ENCODE measurements around the gene VWA3B.
"Not testable (repeated sequence)": the region's sequence is repeated elsewhere in the genome, so short reads cannot be mapped to it uniquely, and the experiment has no call there.

VWA3B gene

DNA sequence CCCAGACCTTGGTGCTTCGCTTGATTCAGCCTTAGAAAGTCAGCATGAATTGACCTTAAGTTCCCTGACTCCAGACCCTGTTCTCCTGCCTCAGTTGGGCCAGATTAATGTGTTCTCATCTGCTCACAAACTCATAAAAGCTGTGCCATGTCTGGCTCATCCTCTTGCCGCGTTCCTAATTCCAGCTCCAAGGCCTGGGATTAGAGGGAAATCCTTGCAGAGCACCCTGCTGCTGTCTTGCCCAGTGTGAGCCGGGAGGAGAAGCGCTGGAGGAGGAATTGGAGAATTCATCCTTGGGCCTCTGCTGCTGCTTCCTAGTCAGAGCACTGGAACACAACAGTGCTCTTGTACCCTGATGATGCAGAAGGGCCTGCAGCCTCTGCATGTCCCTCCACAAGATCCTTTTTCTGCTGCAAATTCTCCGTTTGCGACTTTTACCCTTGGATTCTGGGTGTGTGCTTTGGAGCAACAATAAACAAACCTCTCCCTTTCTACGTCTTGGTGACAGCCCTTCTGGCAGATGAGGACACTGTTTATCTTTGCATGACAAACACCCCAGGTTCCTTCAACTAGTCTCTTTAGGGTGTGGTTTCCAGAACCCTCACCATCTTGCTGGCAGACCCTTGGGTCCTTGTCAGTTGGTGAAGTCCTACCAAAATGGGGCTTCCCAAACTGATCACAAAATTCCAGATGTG lies 212.4 kb downstream of the VWA3B start:
- no peak for DNase-seq (ENCODE audit: low read depth)

DNA sequence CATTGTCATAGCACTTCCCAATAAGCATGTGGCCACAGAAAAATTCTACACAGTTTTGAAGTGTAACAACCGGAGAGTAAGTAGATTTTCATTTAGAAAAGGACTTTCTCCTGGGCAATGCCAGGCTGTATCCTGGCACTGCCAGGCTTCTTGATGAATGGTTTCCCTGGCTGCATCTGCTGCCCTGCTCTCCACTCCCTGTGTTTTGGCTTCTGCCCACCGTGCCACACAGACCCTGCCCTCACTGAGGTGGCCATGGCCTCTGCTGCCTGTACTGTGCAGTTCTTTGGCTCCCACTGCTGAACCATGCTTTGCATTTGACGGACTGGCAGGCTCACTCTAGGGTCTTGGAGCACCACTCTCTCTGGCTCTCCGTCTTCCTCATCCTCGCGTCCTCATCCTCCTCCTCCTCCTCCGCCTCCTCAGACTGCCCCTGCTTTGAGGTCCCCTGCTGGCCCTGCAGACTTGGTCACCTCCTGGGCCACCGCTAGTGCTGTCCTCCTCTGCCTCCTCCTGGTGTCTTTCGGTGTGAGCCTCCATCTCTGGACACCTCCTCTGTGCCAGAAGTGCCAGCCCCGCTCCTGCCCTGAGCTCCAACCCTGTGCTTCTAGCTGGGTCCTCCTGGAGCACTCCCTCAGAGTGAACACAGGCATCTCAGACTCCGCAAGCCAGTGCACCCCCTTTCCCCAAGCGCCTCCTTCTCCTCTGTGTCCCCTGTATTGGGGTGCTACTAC lies 213.3 kb downstream of the VWA3B start:
- DNase-seq (ENCODE audit: low read depth): no peak

DNA sequence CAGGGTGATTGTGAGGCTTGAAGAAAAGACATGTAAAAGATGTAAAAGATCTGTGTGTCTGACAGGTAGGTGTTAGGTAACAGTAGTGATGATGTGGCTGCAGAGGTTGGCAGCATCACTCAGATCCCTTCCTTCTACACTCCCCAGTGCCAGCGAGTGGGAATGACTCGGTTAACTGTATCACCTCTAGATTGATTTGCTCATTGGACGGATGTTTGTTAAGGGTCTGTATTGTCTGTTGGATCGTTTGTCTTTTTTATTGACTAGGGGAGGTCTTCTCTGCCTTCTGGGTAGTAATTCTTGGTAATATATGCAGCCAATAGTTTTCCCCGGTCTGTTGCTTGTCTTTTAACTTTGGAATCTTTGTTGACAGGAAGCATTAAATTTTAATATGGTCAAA lies 214.5 kb downstream of the VWA3B start:
- no peak for DNase-seq (ENCODE audit: low read depth)

DNA sequence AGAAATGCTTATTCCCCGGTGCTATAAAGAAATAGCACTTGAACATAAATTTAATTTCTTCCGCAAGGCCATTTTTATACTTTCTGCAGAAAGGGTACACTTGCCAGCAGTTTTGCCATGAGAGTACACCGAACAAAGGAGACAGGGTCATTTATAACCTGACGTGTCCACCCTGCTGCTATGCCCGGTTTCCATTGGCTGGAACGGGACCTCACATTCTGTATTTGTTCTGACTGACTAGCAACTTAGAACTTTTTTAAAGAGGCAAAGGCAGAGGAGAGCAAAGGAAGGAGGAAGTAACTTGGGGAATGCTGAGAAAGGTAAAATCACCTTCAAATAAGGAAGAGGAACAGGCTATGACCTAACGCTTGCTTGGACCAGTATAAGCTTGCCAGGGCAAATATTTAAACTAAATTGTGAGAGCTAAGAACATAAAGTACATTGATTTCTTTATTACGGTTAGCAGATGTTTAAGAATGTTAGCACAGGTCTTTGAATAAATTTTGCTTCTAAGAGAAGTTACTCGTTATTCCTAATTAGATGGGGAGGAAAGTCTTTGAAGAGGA lies 220.2 kb downstream of the VWA3B start:
- DNase-seq (ENCODE audit: low read depth): not testable (repeated sequence)

DNA sequence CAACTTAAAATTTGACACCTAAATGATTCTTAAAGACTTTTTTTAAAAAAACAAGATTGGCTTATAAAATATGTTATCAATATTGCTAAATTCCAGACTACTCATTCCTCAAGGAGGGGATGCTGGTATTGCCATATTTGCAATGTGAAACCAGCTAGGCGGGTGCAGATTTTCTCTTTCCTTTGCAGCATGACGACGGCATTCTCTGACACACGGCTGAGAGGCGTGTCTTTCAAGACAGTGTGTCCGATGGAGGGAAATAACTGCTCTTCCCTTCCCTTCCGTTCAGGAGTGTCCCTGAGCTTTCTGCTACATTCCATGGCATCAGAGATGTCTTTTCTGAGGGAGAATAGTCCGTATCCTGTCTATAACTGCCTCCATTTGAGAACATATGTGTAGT lies 221.1 kb downstream of the VWA3B start:
- DNase-seq (ENCODE audit: low read depth): no peak

DNA sequence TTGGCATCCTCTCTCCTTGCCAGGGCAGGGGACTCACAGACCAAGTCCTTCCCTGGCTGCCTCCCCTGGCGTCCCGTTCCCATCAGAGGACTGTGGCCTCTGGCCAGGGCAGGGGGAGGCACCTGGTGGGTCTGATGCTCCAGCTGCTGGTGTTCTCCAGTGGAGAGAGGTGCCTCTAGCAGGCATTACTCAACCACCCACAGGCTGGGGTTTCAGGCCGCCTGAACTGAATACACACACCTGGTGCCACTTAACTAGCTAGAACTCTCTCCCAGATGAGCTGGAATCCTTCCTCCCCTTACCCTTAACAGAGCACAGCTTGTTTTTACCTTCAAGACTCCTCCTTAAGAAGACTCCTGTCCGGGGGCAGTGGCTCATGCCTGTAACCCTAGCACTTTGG lies 221.6 kb downstream of the VWA3B start:
- no peak for DNase-seq (ENCODE audit: low read depth)

DNA sequence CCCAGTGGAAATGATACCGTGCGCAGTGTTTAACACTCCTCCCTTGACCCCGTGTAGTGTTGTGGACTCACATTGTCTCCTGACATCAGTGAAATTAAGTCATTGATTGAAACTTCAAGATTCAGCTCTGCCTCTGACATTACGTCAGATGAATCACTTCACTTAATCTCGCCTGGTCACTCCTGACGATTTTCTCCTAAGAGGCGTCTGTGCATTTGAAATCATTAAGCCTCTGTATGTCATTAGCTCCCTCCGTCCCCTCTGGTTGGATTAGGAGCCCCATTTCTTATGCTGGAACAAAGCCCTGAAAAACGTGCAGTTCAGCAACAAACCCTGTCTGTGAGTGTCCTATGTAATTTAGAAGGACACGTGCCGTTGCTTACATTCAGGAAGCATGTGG lies 222.6 kb downstream of the VWA3B start:
- DNase-seq (ENCODE audit: low read depth): no peak

DNA sequence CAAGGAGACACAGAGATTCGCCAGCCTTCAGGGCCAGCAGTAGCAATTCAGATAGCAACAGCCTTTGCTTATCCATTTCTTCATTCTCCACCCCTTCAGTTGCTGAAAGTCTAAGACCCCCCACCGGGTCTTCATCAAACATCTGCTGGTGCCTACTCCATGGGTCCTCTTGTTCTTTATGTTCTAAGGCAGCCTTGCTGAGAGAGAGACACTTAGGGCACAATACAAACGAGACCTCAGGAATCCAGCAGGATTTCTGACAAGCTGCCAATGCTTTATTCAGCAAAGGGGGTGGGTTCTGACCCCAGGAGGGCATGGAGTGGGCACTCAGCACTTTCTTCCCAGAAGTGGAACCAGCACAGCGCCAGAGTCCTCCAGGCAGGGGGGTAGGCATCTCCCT lies 223.0 kb downstream of the VWA3B start:
- DNase-seq (ENCODE audit: low read depth): no peak

DNA sequence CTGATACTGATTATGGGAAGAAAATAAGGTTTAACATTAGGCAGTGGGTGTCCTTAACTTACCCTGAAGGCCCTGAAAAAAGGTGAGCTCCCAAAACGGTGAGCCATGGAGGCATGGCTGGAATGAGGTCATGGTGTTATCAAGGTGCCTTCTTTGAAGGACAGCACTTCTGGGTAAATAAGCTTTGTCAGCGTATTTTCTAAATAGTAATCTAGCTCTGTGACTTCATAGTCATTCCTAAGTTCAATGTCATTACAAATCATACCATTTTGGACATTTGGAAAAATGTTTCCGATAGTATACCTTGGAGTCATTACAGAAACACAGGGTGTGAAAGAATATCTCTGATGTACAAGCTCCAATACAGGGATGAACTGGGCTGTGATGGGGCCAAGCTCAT lies 224.1 kb downstream of the VWA3B start:
- no peak for DNase-seq (ENCODE audit: low read depth)

DNA sequence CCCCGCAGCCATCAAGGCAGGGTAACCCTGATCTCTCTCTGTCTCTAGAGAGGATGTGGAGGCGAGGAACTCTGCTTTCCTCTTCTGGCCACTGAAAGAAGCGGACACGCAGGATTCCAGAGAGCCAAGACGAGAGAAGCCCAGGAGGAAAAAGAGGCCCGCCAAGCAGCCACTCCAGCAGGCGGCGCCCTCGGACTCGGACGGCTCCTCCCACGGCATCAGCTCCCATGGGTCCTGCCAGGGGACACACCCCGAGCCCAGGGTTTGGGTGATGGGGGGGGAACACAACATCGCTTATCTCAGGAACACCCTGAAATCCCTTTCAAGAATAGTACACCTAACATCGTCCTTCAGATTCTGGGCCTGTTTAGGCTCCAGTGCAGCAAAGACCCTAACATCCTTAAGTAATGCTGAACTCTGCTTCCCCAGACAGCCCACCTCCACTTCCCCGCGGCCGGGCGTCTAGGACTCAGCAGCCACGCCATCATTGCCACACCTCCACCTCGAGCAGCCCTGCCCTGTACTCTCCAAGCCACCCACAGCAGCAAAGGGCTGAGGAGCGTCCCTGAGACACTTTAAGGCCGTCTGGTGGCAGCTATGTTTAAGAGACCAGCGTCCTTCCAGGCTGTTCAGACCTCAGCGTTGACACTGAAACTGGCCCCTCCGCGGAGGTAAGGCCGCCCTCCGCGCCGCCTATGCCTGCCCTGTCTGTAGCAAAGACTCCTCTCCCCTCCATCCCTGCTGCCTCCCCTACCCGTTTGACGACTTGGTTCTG lies 225.0 kb downstream of the VWA3B start:
- no peak for DNase-seq (ENCODE audit: low read depth)

DNA sequence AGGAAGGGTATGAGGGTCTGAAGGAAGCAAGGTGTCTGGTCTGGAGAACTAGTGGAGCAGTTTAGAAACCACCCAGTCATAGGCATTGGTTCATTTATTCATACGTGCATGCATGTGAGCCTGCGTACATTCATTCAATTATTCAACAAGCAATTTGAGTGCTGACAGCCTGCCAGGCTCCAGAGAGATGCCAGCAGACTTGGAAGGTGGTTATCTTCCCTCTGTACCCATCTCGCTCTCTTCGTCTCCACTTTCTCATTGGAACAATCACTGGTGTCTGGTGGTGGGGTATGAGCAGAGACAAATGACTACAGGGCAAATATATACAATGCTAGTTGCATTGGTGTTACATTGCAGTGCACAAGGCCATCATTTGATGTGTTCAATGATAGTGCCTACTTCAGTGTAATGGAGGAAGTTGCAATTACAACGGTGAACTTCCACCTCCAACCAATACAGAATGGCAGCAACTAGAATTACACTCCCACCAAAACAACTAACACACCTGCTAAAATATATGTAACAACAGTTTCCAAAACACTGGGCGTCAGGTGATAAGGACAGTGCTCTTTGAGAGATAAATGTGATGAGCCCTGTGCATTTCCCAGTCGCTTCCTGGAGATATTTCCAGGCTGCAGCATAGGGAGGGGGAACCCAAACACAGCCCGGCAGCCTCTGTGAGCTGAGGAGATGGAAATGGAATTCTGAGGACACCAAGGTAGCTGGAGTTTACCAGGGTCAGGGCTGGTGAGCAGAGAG lies 226.7 kb downstream of the VWA3B start:
- DNase-seq (ENCODE audit: low read depth): no peak

DNA sequence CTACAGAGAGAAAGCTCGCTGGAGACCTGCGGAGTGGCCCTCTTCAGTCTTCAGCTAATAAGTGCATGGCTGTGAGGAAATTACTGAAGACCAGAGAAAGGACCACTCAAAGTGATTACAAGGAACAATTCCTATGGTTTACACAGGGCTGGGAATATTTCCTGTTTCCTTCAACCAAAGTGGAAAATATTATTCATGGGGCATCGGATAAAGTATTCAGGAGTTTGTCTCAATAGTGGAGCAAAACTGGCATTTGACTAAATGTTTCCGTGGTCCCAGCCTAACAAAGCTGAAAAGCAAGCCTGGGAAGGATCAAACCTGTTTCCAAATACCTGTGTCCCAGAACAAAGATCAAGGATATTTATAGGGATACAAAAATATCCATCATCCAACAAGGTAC lies 227.3 kb downstream of the VWA3B start:
- no peak for DNase-seq (ENCODE audit: low read depth)

DNA sequence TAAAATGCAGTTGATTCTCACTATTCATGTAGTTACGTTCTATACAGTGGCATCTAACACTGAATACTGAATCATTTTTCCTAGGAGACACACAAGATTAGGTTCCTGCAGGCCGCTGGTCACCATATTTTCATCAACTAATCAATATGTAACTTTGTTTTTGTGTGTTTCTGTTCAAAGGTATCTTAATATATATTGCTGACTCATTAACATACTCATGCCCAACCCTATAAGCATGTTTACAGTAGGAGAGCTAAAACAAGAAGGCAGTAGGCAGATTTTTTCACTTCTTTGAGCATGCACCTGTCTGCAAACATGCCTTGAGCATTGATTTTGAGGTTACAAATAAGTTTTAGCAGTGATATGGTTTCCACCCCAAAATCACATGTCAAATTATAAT lies 229.0 kb downstream of the VWA3B start:
- DNase-seq (ENCODE audit: low read depth): no peak

DNA sequence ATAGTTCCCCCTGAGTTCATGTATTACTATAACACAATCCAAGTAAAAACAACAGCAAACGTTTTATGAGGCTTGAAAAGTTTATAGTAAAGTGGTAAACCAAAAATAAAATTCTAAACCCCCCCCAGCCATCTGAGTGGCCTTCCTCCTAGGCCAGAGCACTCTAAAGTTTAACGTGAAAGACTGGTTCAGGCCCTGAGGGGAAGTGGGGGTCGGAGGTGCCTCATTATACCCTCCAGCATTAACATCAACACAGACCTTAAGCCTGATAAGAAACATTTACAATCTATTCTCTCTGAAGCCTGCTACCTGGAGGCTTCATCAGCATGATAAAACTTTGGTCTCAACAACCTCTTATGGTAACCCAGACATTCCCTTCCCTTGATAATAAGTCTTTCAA lies 230.2 kb downstream of the VWA3B start:
- DNase-seq (ENCODE audit: low read depth): no peak

DNA sequence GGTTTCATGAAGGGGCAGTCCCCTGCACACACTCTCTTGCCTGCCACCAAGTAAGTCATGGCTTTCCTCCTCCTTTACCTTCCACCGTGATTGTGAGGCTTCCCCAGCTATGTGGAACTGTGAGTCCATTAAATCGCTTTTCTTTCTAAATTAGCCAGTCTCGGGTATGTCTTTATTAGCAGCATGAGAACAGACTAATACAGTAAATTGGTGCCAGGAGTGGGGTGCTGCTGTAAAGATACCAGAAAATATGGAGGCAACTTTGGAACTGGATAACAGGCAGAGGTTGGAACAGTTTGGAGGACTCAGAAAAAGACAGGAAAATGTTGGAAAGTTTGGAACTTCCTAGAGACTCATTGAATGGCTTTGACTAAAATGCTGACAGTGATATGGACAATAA lies 233.2 kb downstream of the VWA3B start:
- not testable (repeated sequence) for DNase-seq (ENCODE audit: low read depth)

DNA sequence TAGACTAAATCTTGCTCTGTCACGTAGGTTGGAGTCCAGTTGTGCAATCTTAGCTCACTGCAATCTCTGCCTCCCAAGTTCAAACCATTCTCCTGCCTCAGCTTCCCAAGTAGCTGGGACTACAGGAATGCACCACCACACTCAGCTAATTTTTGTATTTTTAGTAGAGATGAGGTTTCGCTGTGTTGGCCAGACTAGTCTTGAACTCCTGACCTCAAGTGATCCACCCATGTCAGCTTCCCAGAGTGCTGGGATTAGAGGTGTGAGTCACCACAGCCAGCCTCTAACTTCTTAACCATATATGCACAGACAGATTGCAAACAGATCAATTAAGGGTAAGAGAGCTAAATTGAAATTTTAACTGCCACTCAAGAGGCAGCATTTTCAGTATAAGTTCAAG lies 237.2 kb downstream of the VWA3B start:
- no peak for DNase-seq (ENCODE audit: low read depth)

DNA sequence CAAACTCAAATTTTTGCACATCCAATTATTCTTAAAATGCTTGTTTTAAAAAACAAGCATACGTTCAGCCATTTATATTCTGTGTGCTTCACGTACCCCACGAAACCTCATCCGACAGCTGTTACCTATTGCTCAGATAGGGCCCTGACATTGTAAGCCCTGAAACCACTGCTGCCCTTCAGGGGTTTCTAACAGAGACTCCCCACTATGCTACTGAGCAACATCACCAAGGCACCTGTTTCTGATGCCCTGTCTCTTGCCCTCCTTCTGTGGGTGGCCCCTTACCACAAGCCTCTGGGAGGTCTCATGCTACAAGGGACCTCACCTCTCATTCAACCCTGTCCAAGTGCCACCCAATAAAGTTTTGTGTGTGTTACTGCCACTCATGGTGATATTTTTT lies 240.8 kb downstream of the VWA3B start:
- DNase-seq (ENCODE audit: low read depth): no peak

DNA sequence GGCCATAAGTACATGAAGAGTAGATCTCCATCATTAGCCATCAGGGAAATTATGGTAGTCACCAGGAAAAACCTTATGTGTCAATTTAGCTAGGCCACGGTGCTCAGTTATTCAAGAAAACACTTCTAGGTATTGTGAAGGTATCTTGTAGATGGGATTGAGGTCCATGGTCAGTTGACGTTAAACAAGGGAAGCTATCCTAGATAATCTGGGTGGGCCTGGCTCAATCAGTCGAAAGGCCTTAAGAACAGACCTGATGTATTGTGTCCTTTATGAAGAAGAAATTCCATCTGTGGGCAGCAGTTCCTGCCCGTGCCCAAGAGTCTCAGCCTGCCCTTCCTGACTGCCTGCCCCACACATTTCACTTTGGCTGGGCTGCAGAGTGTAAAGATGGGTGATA lies 242.6 kb downstream of the VWA3B start:
- DNase-seq (ENCODE audit: low read depth): no peak

DNA sequence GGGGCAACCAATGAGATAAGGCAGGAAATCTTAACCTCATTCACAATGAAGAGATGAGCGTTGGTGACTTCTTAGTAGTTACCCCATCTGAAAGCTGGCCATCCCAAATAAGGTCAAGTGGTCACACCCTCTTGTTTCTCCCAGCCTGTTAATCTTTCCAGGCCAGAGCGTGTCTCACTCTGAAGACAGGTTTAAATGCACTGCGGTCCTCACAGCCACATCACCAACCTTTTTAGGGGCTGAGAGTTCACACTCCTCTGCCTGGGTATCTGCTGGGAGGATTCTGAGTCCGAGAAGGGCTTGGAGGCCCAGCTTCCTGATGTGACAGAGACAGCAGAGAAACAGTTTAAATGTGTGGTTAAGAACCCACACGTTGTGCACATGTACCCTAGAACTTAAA lies 246.0 kb downstream of the VWA3B start:
- no peak for DNase-seq (ENCODE audit: low read depth)

DNA sequence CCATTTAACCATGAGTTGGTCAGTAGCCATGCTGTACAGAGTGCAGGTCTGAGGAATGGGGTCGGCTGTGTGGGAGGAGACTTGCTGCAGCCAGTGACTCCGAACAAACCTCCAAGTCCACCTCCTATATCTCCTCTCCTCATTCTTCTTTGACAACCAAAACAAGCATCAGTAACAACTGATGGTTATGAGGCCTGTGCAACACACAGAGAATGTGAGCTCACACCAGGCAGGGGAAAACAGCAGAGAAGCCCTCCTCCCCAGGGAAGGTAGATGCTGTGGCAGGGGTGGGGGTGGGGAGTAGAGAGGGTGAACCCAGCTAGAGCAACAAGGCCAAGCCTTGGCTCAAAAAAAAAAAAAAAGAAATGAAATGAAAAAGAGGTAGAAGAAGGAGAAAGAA lies 247.0 kb downstream of the VWA3B start:
- no peak for DNase-seq (ENCODE audit: low read depth)

DNA sequence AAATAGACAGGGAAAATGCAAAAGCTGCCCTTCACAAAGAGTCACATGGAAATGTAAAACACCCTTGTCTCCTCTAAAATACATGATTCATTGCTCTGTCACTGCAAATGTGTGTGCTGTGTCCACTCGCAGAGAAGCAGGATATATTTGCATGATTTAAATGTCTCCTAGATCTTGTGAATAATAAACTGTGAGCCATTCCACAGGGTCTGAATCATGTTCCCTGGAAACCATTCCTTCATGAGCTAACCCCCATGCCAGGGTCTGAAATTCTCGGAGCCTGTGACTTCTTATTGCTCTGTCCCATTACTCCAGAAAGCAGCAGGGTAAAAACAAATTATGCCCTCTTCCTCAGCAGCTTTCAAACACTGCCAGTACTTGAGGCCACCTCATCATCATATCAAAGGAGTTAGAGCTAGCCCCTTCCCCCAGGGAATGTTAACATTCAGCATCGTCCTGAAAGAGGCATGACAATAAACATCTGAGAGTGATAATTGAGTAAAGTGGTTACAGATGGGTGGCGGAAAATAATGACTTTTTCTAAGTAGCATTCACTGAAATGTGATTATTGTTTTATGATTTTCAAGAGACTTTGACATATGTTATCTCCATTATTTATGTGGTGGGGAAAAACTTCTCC lies 247.6 kb downstream of the VWA3B start:
- DNase-seq (ENCODE audit: low read depth): no peak

DNA sequence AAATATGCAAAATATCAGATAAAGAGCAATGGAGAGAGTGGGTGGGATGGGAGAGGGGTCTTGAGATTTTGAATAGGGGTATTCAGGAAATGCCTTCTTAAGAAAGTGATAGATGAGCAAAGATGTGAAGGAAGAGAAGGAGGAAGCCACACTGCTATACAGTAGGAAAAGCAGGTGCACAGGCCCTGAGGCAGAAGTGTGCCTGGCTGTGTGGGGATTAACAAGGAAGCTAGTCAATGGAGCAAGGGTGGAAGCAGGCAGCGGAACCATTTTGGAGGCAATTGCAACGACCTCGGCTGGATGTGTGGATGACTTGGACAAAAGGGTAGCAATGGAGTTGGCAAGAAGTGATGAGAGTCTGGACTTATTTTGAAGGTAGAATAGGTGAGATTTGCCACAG lies 248.3 kb downstream of the VWA3B start:
- no peak for DNase-seq (ENCODE audit: low read depth)

Data from stimulated activated CD4-positive, alpha-beta T cell treated with anti-CD3 and anti-CD28 coated beads, Interleukin-2, amount 100 ng/mL, for 4 hours (primary cell).